GM12878 (cell line): Measurements from ENCODE around the gene CREB5.

ENCODE experiments used
- EZH2 ChIP-seq: IDR thresholded peaks from 2 replicates; pipeline ENCODE4 v1.6.1; 2012; ENCODE audit warnings: low read depth, mild to moderate bottlenecking, control low read depth, inconsistent platforms, low read length, borderline replicate concordance; ENCODE audit not compliant: control insufficient read depth
- RFX5 ChIP-seq: IDR thresholded peaks from 2 replicates; pipeline ENCODE4 v1.6.1; 2011; ENCODE audit warnings: low read depth, low read length, improper control_type of control experiment
- SIX5 ChIP-seq: IDR thresholded peaks from 2 replicates; pipeline ENCODE4 v1.6.1; 2011; ENCODE audit warnings: mild to moderate bottlenecking, low read depth, low read length, moderate library complexity; ENCODE audit not compliant: severe bottlenecking

- TF ChIP-seq RFX5 (no peak), EZH2 (no peak), SIX5 (no peak)
Measured at GRCh38 chr7:28524978-28525377, 112.7 kb downstream of the CREB5 start.
